Pulmonary artery endothelial cell (primary cell): ENCODE measurements around the gene TRAP1. TPM values are rescaled to one million over a fixed set of nuclear protein-coding genes. Genes with fewer than 3 reads are reported as not detected.
A peak's percentile ranks its signal among the peaks of the same experiment; 100 is the strongest.
"Not testable (repeated sequence)": the region's sequence is repeated elsewhere in the genome, so short reads cannot be mapped to it uniquely, and the experiment has no call there.

Experiments used
- DNase-seq: peaks from one replicate; pipeline ENCODE4 v3.0.0-alpha.2; 2011; ENCODE audit warnings: low read depth, low spot score
- total RNA-seq: library from RNA; depleted of rRNA; stranded (reverse); fragments of >200 nt; gene quantifications from 2 replicates; pipeline ENCODE4 v1.2.3, GENCODE V29; 2014

The TRAP1 gene
- total RNA-seq, 1 donor from 2014 or later: 183 TPM

GRCh38 chr16:3612510-3613466, 104.5 kb downstream of the TRAP1 start:
- DNase-seq: no peak

DNA sequence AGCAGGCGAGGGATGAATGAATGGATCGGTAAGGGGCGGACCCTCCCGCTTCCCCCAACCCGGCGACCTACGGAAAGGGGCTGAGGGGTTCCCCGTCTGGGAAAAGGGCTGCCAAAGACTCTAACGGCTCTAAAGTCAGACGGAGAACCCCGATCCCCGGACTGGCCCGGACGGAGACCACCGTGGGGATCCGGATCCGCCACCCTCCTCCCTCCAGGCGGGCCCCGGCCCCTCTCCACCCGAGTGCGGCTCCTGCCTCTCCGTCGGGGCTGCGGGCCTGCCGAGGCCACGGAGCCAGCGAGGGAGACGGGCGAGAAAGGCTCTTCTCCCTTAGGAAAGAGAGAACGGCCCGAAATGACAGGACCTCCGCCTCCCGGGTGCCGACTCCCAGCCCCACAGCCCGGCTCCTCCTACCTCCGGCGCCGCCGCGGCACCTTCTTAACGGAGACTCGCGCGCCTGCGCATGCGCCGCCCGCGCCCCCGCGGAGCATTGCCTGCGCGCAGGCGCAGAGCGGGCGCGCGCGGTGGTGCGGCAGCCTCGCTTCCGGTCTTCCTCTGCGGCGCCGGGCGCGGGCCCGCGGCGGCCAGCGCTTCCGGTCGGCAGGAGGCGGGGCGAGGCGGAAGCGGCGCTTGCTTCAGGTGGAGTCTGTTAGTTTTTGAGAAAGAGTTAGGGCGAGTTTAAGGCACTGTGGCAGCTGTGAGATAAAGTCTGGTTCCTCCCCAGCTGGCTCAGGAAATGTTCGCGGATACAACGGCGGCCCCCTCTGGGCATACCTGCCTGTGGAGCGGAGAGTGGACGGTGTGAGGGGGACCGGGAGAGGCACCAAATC, 106.0 kb downstream of the TRAP1 start, which contains the start of gene SLX4:
Gene SLX4, minus strand, starts transcription at position 461 of the 830 bp plus-strand sequence. CDS start 2,642 bp downstream, outside the sequence.
- DNase-seq: peak; percentile 30

DNA sequence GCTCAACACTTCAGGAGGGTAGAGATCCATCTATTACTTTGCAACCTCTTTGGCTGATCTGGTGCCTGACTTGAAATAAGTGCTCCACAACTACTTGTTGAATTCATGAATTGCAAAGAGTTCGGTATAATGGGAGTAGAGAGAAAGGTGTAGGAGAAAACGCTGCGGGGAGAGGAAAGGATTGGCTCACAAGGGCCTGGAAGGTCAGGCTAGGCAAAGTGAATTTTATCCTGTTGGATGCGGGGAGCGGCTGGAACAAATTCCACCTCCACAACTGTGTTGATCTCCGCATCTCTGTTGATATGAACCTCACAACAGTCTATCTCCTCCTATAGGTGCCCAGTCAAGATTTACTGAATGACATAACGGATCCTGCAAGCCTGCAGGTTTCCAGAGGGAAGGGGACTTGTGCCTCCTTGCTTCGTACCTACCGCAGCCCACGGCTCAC, 106.6 kb downstream of the TRAP1 start:
- no peak for DNase-seq

- no peak for DNase-seq
Observed at GRCh38 chr16:3609895-3610697, 107.2 kb downstream of the TRAP1 start.

GRCh38 chr16:3608976-3609375, 108.3 kb downstream of the TRAP1 start:
- not testable (repeated sequence) for DNase-seq

DNA sequence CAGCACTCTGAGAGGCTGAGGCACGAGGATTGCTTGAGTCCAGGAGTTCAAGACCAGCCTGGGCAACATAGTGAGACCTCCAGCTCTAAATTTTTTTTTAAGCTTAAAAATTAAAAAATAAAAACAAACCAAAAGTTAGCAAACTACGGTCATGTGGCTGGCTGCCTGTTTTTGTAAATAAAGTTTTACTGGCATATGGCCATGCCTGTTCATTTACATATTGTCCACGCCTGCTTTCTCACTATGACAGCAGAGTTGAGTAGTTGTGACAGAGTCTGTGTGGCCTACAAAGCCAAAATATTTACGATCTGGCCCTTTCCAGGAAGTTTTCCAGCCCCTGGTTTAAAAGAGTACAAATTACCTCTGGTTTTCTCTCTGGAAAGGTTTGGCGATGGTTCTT, 109.3 kb downstream of the TRAP1 start:
- no peak for DNase-seq

Other genes starting within 250 kb of the TRAP1 start
- not detected in 2 replicates for gene C16orf90, start 222.0 kb downstream of the TRAP1 start, total RNA-seq
- 11.1 and 13.6 TPM in 2 replicates for gene CLUAP1, start 216.5 kb downstream of the TRAP1 start, total RNA-seq
- 1.4 and 2.0 TPM in 2 replicates for gene NLRC3, start 140.1 kb downstream of the TRAP1 start, total RNA-seq
- gene SLX4, start 105.9 kb downstream of the TRAP1 start, total RNA-seq: 2.8 and 4.0 TPM in 2 replicates
- 7.5 and 12.0 TPM in 2 replicates for gene DNASE1, start 62.8 kb downstream of the TRAP1 start, total RNA-seq
- gene CREBBP, start 163.2 kb upstream of the TRAP1 start, total RNA-seq: 10.2 and 14.7 TPM in 2 replicates